NCI-H69 (cell line): ENCODE results near the gene RIF1.

Experiments
- DNase-seq: peaks from one replicate; lab custom pipeline; 2025; lab: John Stamatoyannopoulos, UW

The RIF1 gene

GRCh38 chr2:151523850-151524249, 114.1 kb downstream of the RIF1 start:
- DNase-seq, result no peak

- no peak for DNase-seq
These were observed 116.2 kb downstream of the RIF1 start for GRCh38 chr2:151525821-151526373.

- DNase-seq, result no peak
These were observed 116.9 kb downstream of the RIF1 start for GRCh38 chr2:151526572-151527090.
